ENCODE data around the gene ZNF136.

The ZNF136 gene

GRCh38 chr19:12162882-12163806, at the start of gene ZNF136:
TSS of gene ZNF136 (plus strand) at chr19:12163096. CDS start at chr19:12163204, 108 bp downstream.
- TF ChIP-seq CTCF (IDR thresholded peaks at IDR 0.05; ENCODE audit: extremely low read depth, missing control alignments) = no peak
- DNase-seq (ENCODE audit: low spot score) = peak; percentile 99

GRCh38 chr19:12113121-12113520, 49.8 kb upstream of the ZNF136 start:
- no peak for TF ChIP-seq CTCF (IDR thresholded peaks at IDR 0.05; ENCODE audit: extremely low read depth, missing control alignments)
- no peak for DNase-seq (ENCODE audit: low spot score)

- no peak for DNase-seq (ENCODE audit: low spot score)
- TF ChIP-seq CTCF (IDR thresholded peaks at IDR 0.05; ENCODE audit: extremely low read depth, missing control alignments) = no peak
These were observed 45.5 kb upstream of the ZNF136 start for GRCh38 chr19:12117201-12117970.

- no peak for DNase-seq (ENCODE audit: low spot score)
- TF ChIP-seq CTCF (IDR thresholded peaks at IDR 0.05; ENCODE audit: extremely low read depth, missing control alignments) = no peak
These were observed 36.2 kb upstream of the ZNF136 start for GRCh38 chr19:12126707-12127106.

GRCh38 chr19:12133069-12133468, 29.8 kb upstream of the ZNF136 start:
- no peak for TF ChIP-seq CTCF (IDR thresholded peaks at IDR 0.05; ENCODE audit: extremely low read depth, missing control alignments)
- DNase-seq (ENCODE audit: low spot score) = no peak

GRCh38 chr19:12137221-12137940, 25.5 kb upstream of the ZNF136 start:
- no peak for DNase-seq (ENCODE audit: low spot score)
- TF ChIP-seq CTCF (IDR thresholded peaks at IDR 0.05; ENCODE audit: extremely low read depth, missing control alignments) = no peak

Measured in GM20000 (cell line).